HL-60 (cell line): ENCODE measurements around the gene RBM33.

Source experiments
- DNase-seq, 2 experiments: peaks; one replicate each; pipeline ENCODE4 v3.0.0-alpha.2; 2010 to 2020; ENCODE audit warnings: low read depth in 1 of 2, low spot score in 1 of 2
- H3K27ac ChIP-seq: fragments of 250-450 bp; sonication (Bioruptor Pico); replicated peaks from 2 replicates; pipeline ENCODE4 v1.5.1; 2020; ENCODE audit warnings: mild to moderate bottlenecking, moderate library complexity
- H3K27me3 ChIP-seq: fragments of 250-450 bp; sonication (Bioruptor Pico); 2 replicates; pipeline ENCODE4 v1.5.1; 2021; ENCODE audit warnings: mild to moderate bottlenecking, moderate library complexity; ENCODE audit not compliant: insufficient read depth, poor library complexity, severe bottlenecking
- H3K4me3 ChIP-seq: replicated peaks from 2 replicates; pipeline ENCODE4 v1.5.1; 2011; ENCODE audit warnings: mild to moderate bottlenecking, control low read depth, low read length; ENCODE audit not compliant: insufficient read depth
- CTCF ChIP-seq: IDR thresholded peaks from one replicate; pipeline ENCODE4 v1.5.1; 2011; ENCODE audit warnings: low read length, control low read depth, inconsistent platforms; ENCODE audit not compliant: insufficient read depth
- GABPA ChIP-seq: IDR thresholded peaks from 2 replicates; pipeline ENCODE4 v1.6.1; 2012; ENCODE audit warnings: low read depth
- POLR2AphosphoS5 ChIP-seq: IDR thresholded peaks from 2 replicates; pipeline ENCODE4 v1.6.1; 2012; ENCODE audit warnings: low read depth
- SPI1 ChIP-seq: IDR thresholded peaks from 2 replicates; pipeline ENCODE4 v1.6.1; 2012; ENCODE audit warnings: low read depth, mild to moderate bottlenecking, borderline replicate concordance
- TF ChIP-seq, protein P1 (sequence below): IDR thresholded peaks from 2 replicates; pipeline ENCODE4 v1.6.1; 2012; ENCODE audit warnings: low read depth; ENCODE audit not compliant: insufficient replicate concordance

Gene RBM33

DNA sequence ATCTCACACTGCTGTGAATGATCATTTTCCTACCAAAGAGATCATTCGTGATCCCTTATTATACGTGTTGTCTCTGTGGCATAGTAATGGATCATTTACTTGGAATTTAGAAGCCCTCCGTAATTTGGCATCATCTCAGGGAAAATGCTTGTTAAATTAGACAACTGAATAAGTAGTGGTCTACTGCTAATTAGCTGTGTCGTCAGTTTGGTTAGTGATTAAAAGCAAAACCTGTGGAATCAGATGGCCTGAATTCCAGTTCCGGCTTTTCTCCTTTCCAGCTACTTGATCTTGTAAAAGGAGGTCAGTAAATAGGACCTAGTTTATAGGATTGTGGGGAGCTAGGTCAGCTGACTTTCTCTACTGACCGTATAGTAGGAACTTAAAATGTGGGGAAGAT is 65.6 kb downstream of the RBM33 start:
- no peak overlapping the region for H3K4me3 ChIP-seq
- TF ChIP-seq CTCF (no peak), SPI1 (no peak), GABPA (no peak), POLR2AphosphoS5 (no peak)
- TF ChIP-seq, protein P1, sequence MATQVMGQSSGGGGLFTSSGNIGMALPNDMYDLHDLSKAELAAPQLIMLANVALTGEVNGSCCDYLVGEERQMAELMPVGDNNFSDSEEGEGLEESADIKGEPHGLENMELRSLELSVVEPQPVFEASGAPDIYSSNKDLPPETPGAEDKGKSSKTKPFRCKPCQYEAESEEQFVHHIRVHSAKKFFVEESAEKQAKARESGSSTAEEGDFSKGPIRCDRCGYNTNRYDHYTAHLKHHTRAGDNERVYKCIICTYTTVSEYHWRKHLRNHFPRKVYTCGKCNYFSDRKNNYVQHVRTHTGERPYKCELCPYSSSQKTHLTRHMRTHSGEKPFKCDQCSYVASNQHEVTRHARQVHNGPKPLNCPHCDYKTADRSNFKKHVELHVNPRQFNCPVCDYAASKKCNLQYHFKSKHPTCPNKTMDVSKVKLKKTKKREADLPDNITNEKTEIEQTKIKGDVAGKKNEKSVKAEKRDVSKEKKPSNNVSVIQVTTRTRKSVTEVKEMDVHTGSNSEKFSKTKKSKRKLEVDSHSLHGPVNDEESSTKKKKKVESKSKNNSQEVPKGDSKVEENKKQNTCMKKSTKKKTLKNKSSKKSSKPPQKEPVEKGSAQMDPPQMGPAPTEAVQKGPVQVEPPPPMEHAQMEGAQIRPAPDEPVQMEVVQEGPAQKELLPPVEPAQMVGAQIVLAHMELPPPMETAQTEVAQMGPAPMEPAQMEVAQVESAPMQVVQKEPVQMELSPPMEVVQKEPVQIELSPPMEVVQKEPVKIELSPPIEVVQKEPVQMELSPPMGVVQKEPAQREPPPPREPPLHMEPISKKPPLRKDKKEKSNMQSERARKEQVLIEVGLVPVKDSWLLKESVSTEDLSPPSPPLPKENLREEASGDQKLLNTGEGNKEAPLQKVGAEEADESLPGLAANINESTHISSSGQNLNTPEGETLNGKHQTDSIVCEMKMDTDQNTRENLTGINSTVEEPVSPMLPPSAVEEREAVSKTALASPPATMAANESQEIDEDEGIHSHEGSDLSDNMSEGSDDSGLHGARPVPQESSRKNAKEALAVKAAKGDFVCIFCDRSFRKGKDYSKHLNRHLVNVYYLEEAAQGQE, result no peak
- H3K27ac ChIP-seq, result no peak overlapping the region
- no peak for DNase-seq
- no peaks in the 10 kb centered on the region for H3K27me3 ChIP-seq

DNA sequence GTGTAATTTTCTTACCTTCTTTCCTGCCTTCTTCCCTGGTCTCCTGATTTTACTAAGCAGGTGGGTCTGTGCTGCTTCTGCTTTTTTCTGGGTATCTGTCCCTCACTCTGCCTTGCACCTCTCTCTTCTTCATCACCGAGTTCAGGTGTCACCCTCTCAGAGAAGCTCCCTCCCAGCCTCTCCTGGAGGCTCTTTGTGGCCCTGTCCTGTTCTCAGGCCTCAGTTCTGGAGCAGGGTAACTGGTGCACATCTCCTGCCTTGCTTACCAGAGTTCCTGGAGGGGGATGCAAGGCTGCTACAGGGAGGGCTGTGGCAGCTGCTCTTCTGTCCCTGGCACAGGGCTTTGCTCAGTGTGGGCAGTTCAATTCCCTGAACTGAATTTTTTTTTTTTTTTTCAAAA is 66.1 kb downstream of the RBM33 start:
- H3K27me3 ChIP-seq, result no peaks in the 10 kb centered on the region
- no peak for DNase-seq
- H3K4me3 ChIP-seq, result no peak overlapping the region
- no peak for TF ChIP-seq GABPA
- no peak for TF ChIP-seq POLR2AphosphoS5
- TF ChIP-seq CTCF, result no peak
- TF ChIP-seq SPI1, result no peak
- TF ChIP-seq, protein P1, result no peak
- no peak overlapping the region for H3K27ac ChIP-seq

- Histone ChIP-seq H3K4me3 (no peak overlapping the region), H3K27me3 (no peaks in the 10 kb centered on the region), H3K27ac (no peak overlapping the region)
- TF ChIP-seq CTCF (no peak), GABPA (no peak), POLR2AphosphoS5 (no peak), SPI1 (no peak)
- TF ChIP-seq, protein P1, result no peak
- DNase-seq, result no peak
Observed at GRCh38 chr7:155711081-155711480, 66.6 kb downstream of the RBM33 start.
